ENCODE measurements around the gene LARGE1.

DNA sequence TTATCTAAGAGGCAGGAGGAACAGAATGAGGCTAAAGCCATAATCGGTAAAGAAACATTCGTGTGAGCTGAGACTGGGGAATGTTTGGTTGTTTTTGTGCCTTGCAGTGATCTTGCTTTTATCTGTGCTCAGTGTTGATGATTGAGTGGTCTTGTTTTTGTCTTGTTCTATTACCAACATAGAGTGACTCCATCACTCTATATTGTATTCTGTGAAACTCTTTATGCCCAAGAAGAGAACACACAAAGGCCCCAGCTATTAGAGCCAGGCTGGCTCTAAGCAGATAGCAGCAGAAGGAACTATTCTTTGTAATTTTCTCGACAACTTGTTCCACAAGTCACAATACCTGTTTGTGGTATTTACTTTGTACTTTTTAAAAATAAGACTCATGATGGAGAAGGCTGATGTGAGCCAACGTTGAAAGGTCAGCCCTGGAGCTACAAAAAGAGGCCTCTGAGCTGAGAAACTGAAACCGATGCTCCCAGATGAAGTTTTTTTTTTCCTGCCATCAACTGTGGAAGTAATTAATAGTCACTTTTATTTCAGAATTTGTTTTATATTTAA is 68.4 kb downstream of the LARGE1 start:
- no peak for TF ChIP-seq SSRP1 (CRISPR knock-in tag; IDR thresholded peaks at IDR 0.05)
- no peak for TF ChIP-seq EP300 (IDR thresholded peaks at IDR 0.05; ENCODE audit: low read depth in 2 of 2, low read length in 2 of 2)
- no peak for TF ChIP-seq EP300 (CRISPR knock-in tag; IDR thresholded peaks at IDR 0.05; ENCODE audit: borderline replicate concordance)
- TF ChIP-seq, protein P1, sequence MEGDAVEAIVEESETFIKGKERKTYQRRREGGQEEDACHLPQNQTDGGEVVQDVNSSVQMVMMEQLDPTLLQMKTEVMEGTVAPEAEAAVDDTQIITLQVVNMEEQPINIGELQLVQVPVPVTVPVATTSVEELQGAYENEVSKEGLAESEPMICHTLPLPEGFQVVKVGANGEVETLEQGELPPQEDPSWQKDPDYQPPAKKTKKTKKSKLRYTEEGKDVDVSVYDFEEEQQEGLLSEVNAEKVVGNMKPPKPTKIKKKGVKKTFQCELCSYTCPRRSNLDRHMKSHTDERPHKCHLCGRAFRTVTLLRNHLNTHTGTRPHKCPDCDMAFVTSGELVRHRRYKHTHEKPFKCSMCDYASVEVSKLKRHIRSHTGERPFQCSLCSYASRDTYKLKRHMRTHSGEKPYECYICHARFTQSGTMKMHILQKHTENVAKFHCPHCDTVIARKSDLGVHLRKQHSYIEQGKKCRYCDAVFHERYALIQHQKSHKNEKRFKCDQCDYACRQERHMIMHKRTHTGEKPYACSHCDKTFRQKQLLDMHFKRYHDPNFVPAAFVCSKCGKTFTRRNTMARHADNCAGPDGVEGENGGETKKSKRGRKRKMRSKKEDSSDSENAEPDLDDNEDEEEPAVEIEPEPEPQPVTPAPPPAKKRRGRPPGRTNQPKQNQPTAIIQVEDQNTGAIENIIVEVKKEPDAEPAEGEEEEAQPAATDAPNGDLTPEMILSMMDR (CRISPR knock-in tag; IDR thresholded peaks at IDR 0.05), result no peak
- no peak for TF ChIP-seq ZNF781 (CRISPR knock-in tag; IDR thresholded peaks at IDR 0.05; ENCODE audit: borderline replicate concordance, not compliant biosample characterization)
- TF ChIP-seq IRF2 (CRISPR knock-in tag; IDR thresholded peaks at IDR 0.05), result no peak
- TF ChIP-seq, protein P2, sequence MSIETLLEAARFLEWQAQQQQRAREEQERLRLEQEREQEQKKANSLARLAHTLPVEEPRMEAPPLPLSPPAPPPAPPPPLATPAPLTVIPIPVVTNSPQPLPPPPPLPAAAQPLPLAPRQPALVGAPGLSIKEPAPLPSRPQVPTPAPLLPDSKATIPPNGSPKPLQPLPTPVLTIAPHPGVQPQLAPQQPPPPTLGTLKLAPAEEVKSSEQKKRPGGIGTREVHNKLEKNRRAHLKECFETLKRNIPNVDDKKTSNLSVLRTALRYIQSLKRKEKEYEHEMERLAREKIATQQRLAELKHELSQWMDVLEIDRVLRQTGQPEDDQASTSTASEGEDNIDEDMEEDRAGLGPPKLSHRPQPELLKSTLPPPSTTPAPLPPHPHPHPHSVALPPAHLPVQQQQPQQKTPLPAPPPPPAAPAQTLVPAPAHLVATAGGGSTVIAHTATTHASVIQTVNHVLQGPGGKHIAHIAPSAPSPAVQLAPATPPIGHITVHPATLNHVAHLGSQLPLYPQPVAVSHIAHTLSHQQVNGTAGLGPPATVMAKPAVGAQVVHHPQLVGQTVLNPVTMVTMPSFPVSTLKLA (IDR thresholded peaks at IDR 0.05), result no peak
- no peak for TF ChIP-seq POLR2AphosphoS2 (IDR thresholded peaks at IDR 0.05; ENCODE audit: low read depth, low read length)
- TF ChIP-seq NR2F6 (IDR thresholded peaks at IDR 0.05), result no peak
- TF ChIP-seq NR2F6 (CRISPR knock-in tag; IDR thresholded peaks at IDR 0.05), result no peak
- TF ChIP-seq, protein P3, sequence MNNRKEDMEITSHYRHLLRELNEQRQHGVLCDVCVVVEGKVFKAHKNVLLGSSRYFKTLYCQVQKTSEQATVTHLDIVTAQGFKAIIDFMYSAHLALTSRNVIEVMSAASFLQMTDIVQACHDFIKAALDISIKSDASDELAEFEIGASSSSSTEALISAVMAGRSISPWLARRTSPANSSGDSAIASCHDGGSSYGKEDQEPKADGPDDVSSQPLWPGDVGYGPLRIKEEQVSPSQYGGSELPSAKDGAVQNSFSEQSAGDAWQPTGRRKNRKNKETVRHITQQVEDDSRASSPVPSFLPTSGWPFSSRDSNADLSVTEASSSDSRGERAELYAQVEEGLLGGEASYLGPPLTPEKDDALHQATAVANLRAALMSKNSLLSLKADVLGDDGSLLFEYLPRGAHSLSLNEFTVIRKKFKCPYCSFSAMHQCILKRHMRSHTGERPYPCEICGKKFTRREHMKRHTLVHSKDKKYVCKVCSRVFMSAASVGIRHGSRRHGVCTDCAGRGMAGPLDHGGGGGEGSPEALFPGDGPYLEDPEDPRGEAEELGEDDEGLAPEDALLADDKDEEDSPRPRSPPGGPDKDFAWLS (CRISPR knock-in tag; IDR thresholded peaks at IDR 0.05; ENCODE audit: borderline replicate concordance), result no peak
- no peak for TF ChIP-seq ZNF883 (CRISPR knock-in tag; IDR thresholded peaks at IDR 0.05; ENCODE audit: not compliant biosample characterization)
- TF ChIP-seq TEAD3 (CRISPR knock-in tag; optimal IDR thresholded peaks at IDR 0.05; ENCODE audit: borderline replicate concordance), result no peak
- TF ChIP-seq POLR2AphosphoS5 (IDR thresholded peaks at IDR 0.05; ENCODE audit: low read depth, low read length), result no peak
- no peak for TF ChIP-seq MAZ (IDR thresholded peaks at IDR 0.05; ENCODE audit: borderline replicate concordance, low read depth, low read length)
- no peak for TF ChIP-seq MAZ (CRISPR knock-in tag; IDR thresholded peaks at IDR 0.05; ENCODE audit: low read depth)
